Esophagus muscularis mucosa (tissue), 3 donors: ENCODE measurements around the gene MAP2K6.

Source experiments
- POLR2A ChIP-seq: fragments of 450-650 bp; IDR thresholded peaks from one replicate; pipeline ENCODE4 v1.6.1; 2017; ENCODE audit warnings: antibody characterized with exemption, moderate library complexity, mild to moderate bottlenecking, low read depth
- TF ChIP-seq, protein P1 (sequence below), 3 experiments: fragments of 200-600 bp in 2 of 3; fragments of 450-650 bp in 1 of 3; sonication (generic) in 2 of 3; IDR thresholded peaks; one replicate each; pipeline ENCODE4 v1.5.1; 2017 to 2019; ENCODE audit warnings: antibody characterized with exemption in 3 of 3, mild to moderate bottlenecking in 2 of 3, moderate library complexity in 1 of 3

DNA sequence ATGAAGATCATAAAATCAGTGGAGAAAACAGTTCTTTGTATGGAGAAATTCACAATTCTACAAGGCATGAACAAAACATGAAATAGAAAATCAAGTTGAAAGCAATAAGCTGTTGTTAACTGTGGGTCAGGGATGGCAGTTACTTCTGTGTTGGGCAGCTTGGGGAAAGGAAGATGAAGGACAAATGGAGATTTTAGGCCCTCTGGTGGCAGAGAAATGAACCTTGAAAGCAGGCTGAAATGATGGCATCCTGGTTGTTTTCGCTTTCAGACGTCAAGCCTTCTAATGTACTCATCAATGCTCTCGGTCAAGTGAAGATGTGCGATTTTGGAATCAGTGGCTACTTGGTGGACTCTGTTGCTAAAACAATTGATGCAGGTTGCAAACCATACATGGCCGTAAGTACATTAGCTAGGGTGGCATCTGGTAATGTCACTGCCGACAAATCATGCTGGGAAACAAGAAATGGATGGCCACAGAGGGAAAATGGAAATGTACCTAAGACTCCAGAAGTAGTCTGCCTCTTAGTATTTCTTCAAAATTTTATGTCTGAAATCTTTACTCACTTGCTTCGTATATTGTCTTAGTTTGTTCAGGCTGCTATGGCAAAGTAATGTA is 108.9 kb downstream of the MAP2K6 start:
- TF ChIP-seq, protein P1, sequence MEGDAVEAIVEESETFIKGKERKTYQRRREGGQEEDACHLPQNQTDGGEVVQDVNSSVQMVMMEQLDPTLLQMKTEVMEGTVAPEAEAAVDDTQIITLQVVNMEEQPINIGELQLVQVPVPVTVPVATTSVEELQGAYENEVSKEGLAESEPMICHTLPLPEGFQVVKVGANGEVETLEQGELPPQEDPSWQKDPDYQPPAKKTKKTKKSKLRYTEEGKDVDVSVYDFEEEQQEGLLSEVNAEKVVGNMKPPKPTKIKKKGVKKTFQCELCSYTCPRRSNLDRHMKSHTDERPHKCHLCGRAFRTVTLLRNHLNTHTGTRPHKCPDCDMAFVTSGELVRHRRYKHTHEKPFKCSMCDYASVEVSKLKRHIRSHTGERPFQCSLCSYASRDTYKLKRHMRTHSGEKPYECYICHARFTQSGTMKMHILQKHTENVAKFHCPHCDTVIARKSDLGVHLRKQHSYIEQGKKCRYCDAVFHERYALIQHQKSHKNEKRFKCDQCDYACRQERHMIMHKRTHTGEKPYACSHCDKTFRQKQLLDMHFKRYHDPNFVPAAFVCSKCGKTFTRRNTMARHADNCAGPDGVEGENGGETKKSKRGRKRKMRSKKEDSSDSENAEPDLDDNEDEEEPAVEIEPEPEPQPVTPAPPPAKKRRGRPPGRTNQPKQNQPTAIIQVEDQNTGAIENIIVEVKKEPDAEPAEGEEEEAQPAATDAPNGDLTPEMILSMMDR (IDR thresholded peaks at IDR 0.05): peak; percentile 57 to 71 (median 62)
- TF ChIP-seq POLR2A: no peak
